Heart right ventricle (tissue), 16 donors: ENCODE results near the gene IL17REL. TPM values are rescaled to one million over a fixed set of nuclear protein-coding genes. Genes with fewer than 3 reads are reported as not detected.

Experiments
- ATAC-seq, 8 donors: fragments of 200-7000 bp; cut with Tn5 transposase; one replicate each; pipeline ENCODE4 v1.9.1; 2020; ENCODE audit warnings: mild to moderate bottlenecking in 8 of 8, moderate library complexity in 8 of 8, moderate number of reproducible peaks in 1 of 8
- DNase-seq, 2 donors: peaks; one replicate each; pipeline ENCODE4 v3.0.0-alpha.2; 2020
- H3K27ac ChIP-seq, 10 donors: fragments of 200-600 bp; sonication (generic) in 2 of 10; one replicate each; pipeline versions ENCODE4 v1.5.0 to v1.8.0; 2020 to 2022; ENCODE audit warnings: mild to moderate bottlenecking in 3 of 10
- H3K27me3 ChIP-seq, 7 donors: fragments of 200-600 bp; one replicate each; pipeline ENCODE4 v1.8.0; 2021 to 2022; ENCODE audit warnings: mild to moderate bottlenecking in 2 of 7
- H3K36me3 ChIP-seq, 9 donors: fragments of 200-600 bp; sonication (generic) in 1 of 9; one replicate each; pipeline versions ENCODE4 v1.5.0 to v1.8.0; 2020 to 2022; ENCODE audit warnings: mild to moderate bottlenecking in 2 of 9
- H3K4me1 ChIP-seq, 9 donors: fragments of 200-600 bp; sonication (generic) in 1 of 9; one replicate each; pipeline versions ENCODE4 v1.5.0 to v1.8.0; 2020 to 2022; ENCODE audit warnings: mild to moderate bottlenecking in 4 of 9
- H3K4me3 ChIP-seq, 10 donors: fragments of 200-600 bp; sonication (generic) in 2 of 10; one replicate each; pipeline versions ENCODE4 v1.5.0 to v1.8.0; 2020 to 2022; ENCODE audit warnings: mild to moderate bottlenecking in 7 of 10, moderate library complexity in 2 of 10
- H3K9me3 ChIP-seq, 11 donors: fragments of 200-600 bp in 10 of 11; sonication (generic) in 2 of 11; one replicate each; pipeline versions ENCODE4 v1.5.0 to v1.8.0; 2013 to 2022; ENCODE audit warnings: mild to moderate bottlenecking in 2 of 11, control low read depth in 1 of 11, moderate library complexity in 1 of 11
- CTCF ChIP-seq, 9 donors: fragments of 200-600 bp; sonication (generic) in 2 of 9; IDR thresholded peaks; one replicate each; pipeline versions ENCODE4 v1.5.0 to v1.8.0; 2021 to 2022; ENCODE audit warnings: antibody characterized with exemption in 9 of 9, mild to moderate bottlenecking in 5 of 9, moderate library complexity in 1 of 9
- WGBS, 2 donors: extraction: QIAGEN DNeasy Blood & Tissue Kit; methylation state at CpG; one replicate each; pipeline ENCODE4 v1.1.7; 2013; ENCODE audit warnings: inconsistent platforms in 1 of 2; 5-methylcytosine and 5-hydroxymethylcytosine counted together
- intact Hi-C, 10 donors: fragments of 100-400 bp; cut with DNase I; formaldehyde crosslinking; loops; one replicate each; pipeline versions ENCODE4 v1.11.1 to v1.14.2; 2022
- polyA plus RNA-seq, 2 donors: library from polyadenylated mRNA; stranded (reverse); fragments of 200-250 nt; gene quantifications; one replicate each; pipeline ENCODE4 v1.2.3, GENCODE V29; 2013
- total RNA-seq, 10 donors: library from RNA; stranded (reverse); fragmentation: NEBNext Ultra II Directional in 3 of 10; extraction: Animal tissue kit (Norgen Biotek cat#: 25700) in 3 of 10; gene quantifications; one replicate each; pipeline versions ENCODE4 v1.2.1 to v1.2.4, GENCODE V29; 2021 to 2023
- donor health status: Arrhythmogenic right ventricular cardiomyopathy.
- donor health status: ischemic (EF 13 %, LVEDD 7.1; RV severe dilation, severe dysfunction).
- donor health status: healthy with polysubstance abuse.
- donor health status: DM: no; HTN: yes; CAD: no.
- donor health status: DM: no; HTN: no; CAD: no.
- donor health status: ischemic (EF 25% LVEDD 6.9; RV normal size, moderate dysfunction).
- donor health status: ischemic (EF 25% LVEDD 5.7; RV mildly dilated, moderate dysfunction).
- donor health status: healthy.
- donor health status: DM: yes; HTN: yes; CAD: no.
- donor health status: Ischemic cardiomyopathy.
- donor health status: ischemic (EF 35%, LVEDD 5.7; RV mildly dilated, moderate dysfunction).
- donor health status: nonischemic (EF 11% LVEDD 7.7; RV severe dilation, severe dysfunction).
- donor health status: DM: yes; HTN: yes; CAD: no.
- donor health status: PGD.
- donor health status: ischemic (EF 29% LVEDD 5.4; RV normal size, mild dysfunction).
- donor health status: nonischemic (EF 23%, LVEDD 6.1; RV moderate dilation, normal function).

IL17REL gene
- total and polyA plus RNA-seq, 12 donors = 0.11 TPM; not detected in 11

- Histone ChIP-seq H3K4me3 (peak overlapping the region; percentile 82 to 97 (median 89)), H3K27me3 (no peaks in the 10 kb centered on the region), H3K36me3 (peaks cover 0 to 45% (median 17%) of the 10 kb centered on the region in 9 donors), H3K9me3 (no peaks in the 10 kb centered on the region), H3K27ac (peak overlapping the region; percentile 86 to 100 (median 98)), H3K4me1 (peaks cover 37 to 61% (median 56%) of the 10 kb centered on the region in 9 donors)
- ATAC-seq = no peak
- peak in 1 of 9 donors; percentile 28 for TF ChIP-seq CTCF (IDR thresholded peaks at IDR 0.05)
- WGBS, 2 donors = 1% methylated on average over 51 to 84 of the region's 84 CpGs
- intact Hi-C loops = loop anchor here in 5 of 10 donors (1.0 to 2.0 kb wide), 3 partner anchors 24 to 26 kb away; no protein-coding TSS in a partner anchor
- peak; percentile 44 to 62 for DNase-seq
Measured at GRCh38 chr22:49961005-49961600, 51.5 kb downstream of the IL17REL start.

- no peak for TF ChIP-seq CTCF (IDR thresholded peaks at IDR 0.05)
- intact Hi-C loops = loop anchor here in 6 of 10 donors (1.0 to 2.0 kb wide), 5 partner anchors 22 to 42 kb away; partner anchors contain the start of genes ALG12 (in 1 of the 6) and CRELD2 (in 1 of the 6)
- peak within 1 kb of the TSS; percentile 86 to 100 (median 98) for H3K27ac ChIP-seq
- DNase-seq (peak; percentile 94 to 95), ATAC-seq (peak; percentile 79 to 94 (median 88))
- H3K36me3 ChIP-seq = peaks cover 0 to 40% (median 17%) of the 10 kb centered on the region in 9 donors
- H3K27me3 ChIP-seq = no peaks in the 10 kb centered on the region
- peaks cover 33 to 61% (median 51%) of the 10 kb centered on the region in 9 donors for H3K4me1 ChIP-seq
- peak within 1 kb of the TSS; percentile 82 to 97 (median 89) for H3K4me3 ChIP-seq
- H3K9me3 ChIP-seq = no peaks in the 10 kb centered on the region
- 0 to 1% methylated on average over 77 to 136 of the region's 137 CpGs for WGBS, 2 donors
Measured at GRCh38 chr22:49960159-49961004, 52.2 kb downstream of the IL17REL start, which contains the start of gene PIM3. Gene PIM3 (plus strand): TSS chr22:49960772. CDS start chr22:49960948, 176 bp downstream.

- peak in 1 of 9 donors; percentile 22 for TF ChIP-seq CTCF (IDR thresholded peaks at IDR 0.05)
- peak in 1 of 2 donors; percentile 59 for DNase-seq
- Histone ChIP-seq H3K27me3 (no peaks in the 10 kb centered on the region), H3K4me1 (peaks cover 37 to 61% (median 51%) of the 10 kb centered on the region in 9 donors), H3K27ac (peak overlapping the region; percentile 85 to 100 (median 98)), H3K36me3 (peaks cover 0 to 34% (median 17%) of the 10 kb centered on the region in 9 donors), H3K9me3 (no peaks in the 10 kb centered on the region), H3K4me3 (peak overlapping the region; percentile 30 to 97 (median 88))
- 11 to 14% methylated on average over 21 of the region's 21 CpGs for WGBS, 2 donors
- intact Hi-C loops = loop anchor here in 6 of 10 donors (1.0 to 2.0 kb wide), 4 partner anchors 21 to 41 kb away; partner anchors contain the start of genes ALG12 (in 1 of the 6) and CRELD2 (in 1 of the 6)
- peak in 4 of 8 donors; percentile 0 to 11 (median 3) for ATAC-seq
Measured at GRCh38 chr22:49959782-49960158, 52.8 kb downstream of the IL17REL start.
